IPS-NIHi11 (cell line): Measurements from ENCODE around the gene GSDME.
A peak's percentile ranks its signal among the peaks of the same experiment; 100 is the strongest.
"Not testable (repeated sequence)": the region's sequence is repeated elsewhere in the genome, so short reads cannot be mapped to it uniquely, and the experiment has no call there.

Source experiments
- DNase-seq: peaks from one replicate; pipeline ENCODE4 v3.0.0; 2012; ENCODE audit warnings: mixed read lengths, low spot score

Gene GSDME

DNA sequence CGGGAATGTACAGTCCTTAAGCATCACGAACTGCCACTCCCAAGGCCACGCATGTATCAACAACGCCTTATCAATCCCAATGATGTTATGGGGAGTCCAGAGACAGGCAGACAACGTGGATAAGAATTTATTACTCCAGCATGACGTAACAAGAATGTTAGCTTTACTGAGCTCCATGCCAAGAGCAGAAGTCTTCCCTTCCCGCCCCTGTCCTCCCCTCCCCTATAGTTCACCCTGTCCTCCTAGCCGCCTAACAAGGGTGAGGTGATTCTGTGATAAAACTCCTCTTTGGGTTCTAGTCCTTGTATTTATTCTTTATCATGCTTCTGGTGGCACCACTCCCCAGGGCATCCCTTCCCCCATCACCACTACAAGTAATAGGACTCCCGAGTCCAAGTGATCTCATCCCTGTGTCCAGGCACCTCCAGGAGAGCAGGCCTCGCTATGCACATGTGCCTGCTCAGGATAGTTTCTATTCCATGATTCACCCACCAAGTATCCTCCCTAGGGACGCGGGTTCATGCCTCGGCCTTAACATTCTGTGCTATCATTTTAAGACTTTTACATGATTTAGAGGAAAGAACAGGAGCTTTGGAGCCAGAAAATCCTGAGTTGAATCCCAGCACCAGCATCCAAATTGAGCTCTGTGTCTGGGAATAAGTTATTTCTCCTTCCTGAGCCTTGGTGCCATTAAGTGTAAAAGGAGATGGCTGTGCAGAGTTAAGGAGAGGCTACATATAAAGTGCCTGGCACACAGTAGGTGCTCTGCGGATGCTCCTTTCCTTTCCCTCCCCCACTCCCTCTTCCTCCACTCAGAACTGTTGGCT, 15.4 kb downstream of the GSDME start:
- no peak for DNase-seq

DNA sequence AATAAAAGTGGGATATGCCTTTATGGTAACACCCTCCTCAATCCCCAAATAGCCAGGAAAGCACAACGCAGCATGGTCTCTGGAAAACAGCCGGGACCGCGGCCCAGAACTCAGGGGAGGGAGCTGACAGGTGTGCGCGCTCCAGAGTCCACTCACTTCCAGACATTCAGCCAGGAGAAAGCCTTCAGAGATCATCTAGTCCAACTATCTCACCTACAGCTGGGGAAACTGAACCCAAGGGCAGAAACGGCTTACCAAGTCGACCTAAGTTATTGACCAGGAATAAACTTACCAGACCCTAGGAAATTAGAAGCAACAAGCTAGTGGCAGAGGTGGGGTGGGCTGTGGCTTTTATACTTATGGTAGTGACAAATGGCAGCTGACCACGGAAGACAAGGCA, 16.4 kb downstream of the GSDME start:
- no peak for DNase-seq

DNA sequence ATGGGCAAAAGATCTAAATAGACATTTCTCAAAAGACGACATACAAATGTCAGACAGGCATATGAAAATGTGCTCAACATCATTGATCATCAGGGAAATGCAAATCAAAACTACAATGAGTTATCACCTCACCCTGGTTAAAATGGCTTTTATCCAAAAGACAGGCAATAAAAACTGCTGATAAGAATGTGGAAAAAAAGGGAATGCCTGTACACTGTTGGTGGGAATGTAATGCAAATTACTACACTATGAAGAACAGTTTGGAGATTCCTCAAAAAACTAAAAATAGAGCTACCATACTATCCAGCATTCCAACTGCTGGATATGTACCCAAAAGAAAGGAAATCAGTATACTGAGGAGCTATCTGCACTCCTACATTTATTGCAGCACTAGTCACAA, 18.0 kb downstream of the GSDME start:
- DNase-seq = no peak

DNA sequence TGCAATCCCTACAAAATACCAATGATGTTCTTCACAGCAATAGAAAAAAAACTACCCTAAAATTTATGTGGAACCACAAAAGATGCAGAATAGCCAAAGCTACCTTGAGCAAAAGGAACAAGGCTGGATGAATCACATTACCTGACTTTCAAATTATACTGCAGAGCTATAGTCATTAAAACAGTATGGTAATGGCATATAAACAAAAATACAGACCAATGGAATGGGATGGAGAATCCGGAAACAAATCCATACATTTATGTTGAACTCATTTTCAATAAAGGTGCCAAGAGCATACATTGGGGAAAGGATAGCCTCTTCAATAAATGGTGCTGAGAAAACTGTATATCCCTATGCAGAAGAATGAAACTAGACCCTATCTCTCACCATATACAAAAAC, 18.7 kb downstream of the GSDME start:
- DNase-seq = no peak

DNA sequence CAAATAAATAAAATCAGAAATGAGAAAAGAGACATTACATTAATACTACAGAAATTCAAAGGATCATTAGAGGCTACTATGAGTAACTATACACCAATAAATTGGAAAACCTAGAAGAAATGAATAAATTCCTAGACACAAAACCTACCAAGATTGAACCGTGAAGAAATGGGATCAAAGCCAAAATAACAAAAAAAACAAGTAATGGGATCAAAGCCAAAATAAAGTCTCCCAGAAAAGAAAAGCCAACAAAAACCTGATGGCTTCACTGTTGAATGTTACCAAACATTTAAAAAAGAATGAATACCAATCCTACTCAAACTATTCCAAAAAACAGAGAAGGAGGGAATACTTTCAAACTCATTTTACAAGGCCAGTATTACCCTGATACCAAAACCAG, 20.0 kb downstream of the GSDME start:
- no peak for DNase-seq

DNA sequence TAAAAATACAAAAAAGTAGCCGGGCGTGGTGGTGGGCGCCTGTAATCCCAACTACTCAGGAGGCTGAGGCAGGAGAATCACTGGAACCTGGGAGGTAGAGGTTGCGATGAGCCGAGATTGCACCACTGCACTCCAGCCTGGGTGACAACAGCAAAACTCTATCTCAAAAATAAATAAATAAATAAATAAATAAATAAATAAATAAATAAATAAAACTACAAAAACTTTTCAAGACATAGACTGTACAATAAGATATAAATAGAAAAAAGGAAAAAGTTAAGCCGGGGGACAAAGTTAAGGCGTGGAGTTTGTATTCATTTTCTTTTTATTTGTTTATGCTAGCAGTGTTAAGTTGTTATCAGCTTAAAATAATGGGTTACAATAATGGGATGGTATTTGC, 21.7 kb downstream of the GSDME start:
- DNase-seq = not testable (repeated sequence)

DNA sequence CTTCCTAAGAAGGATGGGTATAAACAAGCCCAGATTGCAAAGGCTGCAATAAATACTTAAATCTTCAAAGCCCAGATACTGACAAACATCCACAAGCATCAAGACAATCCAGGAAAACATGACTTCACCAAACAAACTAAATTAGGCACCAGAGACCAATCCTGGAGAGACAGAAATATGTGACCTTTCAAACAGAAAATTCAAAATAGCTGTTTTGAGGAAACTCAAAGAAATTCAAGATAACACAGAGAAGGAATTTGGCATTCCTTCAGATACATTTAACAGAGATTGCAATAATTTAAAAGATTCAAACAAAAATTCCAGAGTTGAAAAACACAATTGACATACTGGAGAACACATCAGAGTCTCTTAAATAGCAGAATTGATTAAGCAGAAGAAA, 23.0 kb downstream of the GSDME start:
- no peak for DNase-seq

DNA sequence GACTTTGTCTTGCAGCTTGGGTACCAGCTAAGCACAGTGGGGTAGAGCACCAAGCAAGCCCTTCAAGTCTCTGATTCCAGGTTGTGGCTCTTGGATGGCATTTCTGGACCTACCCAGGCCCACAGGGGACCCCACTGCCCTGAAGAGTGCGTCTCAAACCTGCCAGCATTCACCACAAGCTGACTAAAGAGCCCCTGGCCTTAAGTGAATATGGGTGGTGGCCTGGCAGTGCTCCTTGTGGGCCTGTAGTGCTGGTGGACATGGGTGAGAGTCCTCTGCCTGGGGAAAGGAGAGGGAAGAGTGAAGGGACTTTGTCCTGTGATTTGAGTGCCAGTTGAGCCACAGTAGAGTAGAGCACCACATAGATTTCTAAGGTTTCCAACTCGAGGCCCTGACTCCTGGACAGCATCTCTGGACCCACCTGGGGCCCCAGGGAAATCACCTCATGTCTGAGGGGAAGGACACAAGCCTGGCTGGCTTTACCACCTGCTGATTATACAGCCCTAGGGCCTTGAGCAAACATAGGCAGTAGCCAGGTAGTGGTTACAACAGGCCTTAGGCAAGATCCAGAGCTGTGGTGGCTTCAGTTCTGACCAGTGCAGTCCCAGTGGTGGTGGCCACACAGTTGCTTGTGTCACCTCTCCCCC, 23.7 kb downstream of the GSDME start:
- no peak for DNase-seq

GRCh38 chr7:24732646-24733413, 24.4 kb downstream of the GSDME start:
- DNase-seq = no peak

GRCh38 chr7:24731313-24731712, 26.0 kb downstream of the GSDME start:
- no peak for DNase-seq

DNA sequence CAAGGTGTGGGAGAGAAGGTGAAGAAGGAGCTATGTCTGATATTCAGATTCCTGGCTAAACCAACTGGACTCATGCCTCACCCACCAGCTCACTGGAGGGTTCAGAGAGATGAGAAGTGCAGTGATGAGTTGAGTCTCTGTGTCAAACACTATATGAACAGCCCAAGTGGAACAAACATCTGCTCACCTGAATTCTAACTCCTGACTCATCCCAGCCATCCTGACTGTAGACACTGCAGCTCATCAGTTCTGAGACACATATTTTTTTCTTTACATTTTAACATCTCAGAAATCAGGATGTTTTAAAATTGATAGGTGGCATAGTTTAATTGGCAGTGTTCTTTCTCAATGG, 27.3 kb downstream of the GSDME start:
- DNase-seq = no peak

DNA sequence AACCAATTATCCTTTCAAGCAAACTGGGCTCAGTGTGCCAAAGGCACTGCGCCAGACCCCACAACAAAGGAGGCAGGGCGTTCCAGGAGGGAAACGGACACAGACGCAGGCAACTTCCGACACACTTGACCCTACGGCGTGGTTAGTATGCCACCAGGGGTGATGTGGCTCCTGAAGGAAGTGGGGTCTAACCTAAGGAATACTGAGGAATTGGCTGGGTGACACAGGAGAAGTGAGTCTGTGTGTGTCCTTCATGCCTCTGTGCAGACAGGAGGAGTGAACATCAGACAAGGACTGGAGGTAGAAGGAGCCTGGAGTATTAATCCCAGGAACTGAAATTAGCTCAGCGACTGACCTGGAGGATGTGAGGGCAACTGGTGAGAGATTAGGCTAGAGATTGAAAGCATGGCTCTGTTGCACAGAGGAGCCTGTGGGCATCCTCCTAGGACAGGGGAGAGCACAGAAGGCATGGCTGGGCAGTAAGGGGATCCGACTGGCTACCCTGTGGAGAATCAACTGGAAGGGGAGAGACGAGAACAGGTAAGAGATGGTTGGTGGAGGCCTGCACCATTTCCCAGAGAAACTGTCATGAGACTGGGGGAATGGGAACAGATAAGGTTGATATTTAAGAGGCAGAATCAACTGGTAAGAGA, 27.8 kb downstream of the GSDME start:
- no peak for DNase-seq

DNA sequence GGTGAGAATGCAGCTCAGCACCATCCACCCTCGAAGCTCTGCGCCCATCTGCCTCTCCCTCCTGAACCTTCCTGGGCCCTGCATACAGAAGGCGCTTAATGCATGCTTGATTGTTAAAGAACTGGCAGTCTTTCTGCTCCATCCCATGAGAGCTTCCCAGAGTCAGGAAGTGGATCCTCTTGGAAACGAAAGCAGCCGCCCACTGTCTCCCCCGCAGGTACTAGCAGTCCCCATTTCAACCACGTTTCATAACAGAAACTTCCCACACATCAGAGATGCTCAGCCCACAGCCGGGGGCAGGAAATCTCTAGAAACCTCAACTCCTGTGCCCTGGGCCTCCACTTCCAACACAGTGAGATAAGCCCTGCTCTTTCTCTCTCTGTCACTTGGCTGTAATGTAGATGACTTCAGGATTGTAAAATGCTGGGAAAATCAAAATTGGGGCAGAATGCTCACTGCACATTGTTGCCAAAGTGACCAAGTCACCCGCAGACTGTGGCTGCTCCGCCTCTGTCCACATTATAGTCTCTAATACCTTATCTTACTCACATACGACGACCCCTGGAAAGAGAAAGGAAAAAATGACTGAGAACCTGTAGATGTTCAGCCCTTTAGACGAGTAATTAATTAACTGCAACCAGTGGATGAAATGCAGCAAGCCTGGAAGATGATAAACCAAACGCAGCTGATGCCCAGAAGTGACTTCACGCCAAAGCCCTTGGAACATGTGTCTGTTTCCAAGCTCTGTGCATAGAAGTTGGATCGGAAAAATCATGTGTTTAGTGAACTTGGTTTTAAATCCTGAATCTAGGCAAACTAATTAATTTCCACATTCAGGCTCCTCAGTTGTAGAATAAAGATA, 28.5 kb downstream of the GSDME start:
- DNase-seq = no peak

DNA sequence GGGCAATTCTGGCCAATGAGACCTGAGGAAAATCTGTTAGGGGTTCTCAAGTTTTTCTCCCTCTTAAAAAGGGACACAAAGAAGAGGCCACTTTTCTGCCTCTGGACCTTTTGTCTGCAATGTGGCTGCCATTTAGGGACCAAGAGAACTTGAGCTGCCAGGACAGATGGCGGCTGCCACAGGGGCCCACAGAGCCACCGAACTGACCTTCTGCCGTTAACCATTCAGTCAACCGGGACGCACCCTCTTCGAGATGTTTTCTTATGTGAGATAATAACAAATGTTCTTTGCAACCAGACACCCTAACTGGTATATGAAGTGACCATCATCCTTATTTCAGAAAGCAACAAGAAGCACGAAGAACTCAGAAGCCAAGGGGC, 29.2 kb downstream of the GSDME start:
- DNase-seq = no peak

- DNase-seq = no peak
These were observed 29.8 kb downstream of the GSDME start for GRCh38 chr7:24727154-24728120.

- DNase-seq = peak; percentile 49
These were observed 31.6 kb downstream of the GSDME start for GRCh38 chr7:24725554-24726241.

- no peak for DNase-seq
These were observed 32.6 kb downstream of the GSDME start for GRCh38 chr7:24724451-24725190.

- DNase-seq = no peak
These were observed 34.1 kb downstream of the GSDME start for GRCh38 chr7:24723178-24723530.
